ENCODE measurements around the gene MOCOS.

The MOCOS gene

DNA sequence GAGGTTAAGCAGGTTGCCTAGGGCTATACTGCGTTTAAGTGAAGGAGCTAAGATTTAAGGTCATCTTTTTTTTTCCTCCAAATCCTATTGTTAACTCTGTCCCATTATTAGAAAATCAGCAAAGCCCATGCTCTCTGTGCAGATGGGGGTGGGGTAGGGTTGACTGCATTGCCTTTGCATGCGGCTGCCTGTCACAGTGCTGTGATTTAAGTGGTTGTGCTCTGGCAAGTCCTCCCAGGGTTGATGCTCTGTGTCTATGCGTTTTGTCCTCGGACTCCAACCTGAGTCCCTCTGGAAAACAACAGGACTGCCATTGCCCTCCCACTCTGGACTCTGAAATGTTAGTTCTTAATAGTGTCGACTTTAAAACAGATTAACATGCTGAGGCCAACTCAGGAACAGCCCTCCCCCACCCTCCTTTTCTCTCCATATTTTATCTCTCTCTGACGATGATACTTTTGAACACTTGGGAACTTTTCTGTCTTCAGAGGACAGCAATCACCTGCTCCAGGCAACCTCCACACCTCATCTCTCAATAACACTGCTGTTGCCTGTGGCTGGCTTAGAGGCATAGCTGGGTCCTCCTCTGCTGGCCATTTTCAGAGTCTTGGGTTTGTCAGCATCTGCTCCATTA lies 116.0 kb downstream of the MOCOS start:
- TF ChIP-seq, protein P1, sequence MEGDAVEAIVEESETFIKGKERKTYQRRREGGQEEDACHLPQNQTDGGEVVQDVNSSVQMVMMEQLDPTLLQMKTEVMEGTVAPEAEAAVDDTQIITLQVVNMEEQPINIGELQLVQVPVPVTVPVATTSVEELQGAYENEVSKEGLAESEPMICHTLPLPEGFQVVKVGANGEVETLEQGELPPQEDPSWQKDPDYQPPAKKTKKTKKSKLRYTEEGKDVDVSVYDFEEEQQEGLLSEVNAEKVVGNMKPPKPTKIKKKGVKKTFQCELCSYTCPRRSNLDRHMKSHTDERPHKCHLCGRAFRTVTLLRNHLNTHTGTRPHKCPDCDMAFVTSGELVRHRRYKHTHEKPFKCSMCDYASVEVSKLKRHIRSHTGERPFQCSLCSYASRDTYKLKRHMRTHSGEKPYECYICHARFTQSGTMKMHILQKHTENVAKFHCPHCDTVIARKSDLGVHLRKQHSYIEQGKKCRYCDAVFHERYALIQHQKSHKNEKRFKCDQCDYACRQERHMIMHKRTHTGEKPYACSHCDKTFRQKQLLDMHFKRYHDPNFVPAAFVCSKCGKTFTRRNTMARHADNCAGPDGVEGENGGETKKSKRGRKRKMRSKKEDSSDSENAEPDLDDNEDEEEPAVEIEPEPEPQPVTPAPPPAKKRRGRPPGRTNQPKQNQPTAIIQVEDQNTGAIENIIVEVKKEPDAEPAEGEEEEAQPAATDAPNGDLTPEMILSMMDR (IDR thresholded peaks at IDR 0.05), result no peak

DNA sequence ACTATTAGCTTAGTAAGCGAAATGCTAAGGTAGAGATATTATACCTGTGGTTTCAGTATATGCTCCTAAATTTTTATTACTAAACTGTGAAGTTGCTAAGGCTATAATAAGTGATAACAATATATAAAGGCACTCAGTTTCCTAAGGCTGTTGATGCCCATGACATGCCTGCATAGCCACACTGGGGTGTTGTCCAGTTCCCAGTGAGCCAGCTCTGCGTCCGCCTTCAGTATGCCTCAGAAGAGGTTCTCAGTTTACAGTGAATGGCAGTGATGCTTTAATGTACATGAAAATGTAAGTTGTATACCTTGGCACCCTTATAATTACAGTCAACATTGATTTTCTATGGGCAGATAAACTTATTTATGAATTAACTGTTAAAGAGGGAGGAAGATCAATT lies 117.4 kb downstream of the MOCOS start:
- TF ChIP-seq, protein P1 (IDR thresholded peaks at IDR 0.05), result no peak

DNA sequence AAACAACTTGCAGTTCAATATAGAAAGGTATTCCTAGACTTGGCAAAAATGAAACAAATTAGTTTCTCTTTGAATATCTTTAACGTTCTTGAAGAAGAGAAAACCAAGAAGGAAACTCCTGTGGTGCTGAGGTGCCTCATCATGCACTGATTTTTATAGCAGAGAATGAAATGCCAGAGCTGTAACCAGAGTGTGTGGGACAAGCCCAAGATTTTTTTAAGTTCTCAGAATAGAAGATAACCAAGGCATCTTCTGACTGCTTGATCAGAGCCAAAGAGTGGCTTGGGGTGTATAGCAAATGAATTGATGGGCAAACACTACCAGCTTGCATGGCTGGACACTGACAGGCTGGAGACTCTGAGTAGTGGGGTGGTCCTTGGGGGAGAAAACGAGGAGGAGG lies 118.1 kb downstream of the MOCOS start:
- TF ChIP-seq, protein P1 (IDR thresholded peaks at IDR 0.05), result no peak

DNA sequence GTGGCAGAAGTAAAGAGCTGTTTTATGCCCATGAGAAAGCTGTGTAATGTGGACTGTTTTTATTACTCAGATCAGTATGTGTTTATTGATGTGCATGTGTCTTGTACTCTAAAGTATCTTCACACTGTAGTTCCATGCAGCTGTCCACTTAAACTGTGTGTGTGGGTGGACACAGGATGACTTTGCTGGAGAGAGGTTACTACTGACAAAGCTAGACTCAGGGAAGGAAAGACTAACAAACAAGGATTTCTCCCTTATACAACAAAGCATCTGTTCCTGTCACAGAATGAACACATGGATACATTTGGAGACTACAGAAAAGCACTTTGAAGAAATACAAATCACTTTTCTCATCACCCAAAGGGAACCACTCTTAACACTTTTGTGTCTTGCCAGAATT lies 120.2 kb downstream of the MOCOS start:
- TF ChIP-seq, protein P1 (IDR thresholded peaks at IDR 0.05), result no peak

DNA sequence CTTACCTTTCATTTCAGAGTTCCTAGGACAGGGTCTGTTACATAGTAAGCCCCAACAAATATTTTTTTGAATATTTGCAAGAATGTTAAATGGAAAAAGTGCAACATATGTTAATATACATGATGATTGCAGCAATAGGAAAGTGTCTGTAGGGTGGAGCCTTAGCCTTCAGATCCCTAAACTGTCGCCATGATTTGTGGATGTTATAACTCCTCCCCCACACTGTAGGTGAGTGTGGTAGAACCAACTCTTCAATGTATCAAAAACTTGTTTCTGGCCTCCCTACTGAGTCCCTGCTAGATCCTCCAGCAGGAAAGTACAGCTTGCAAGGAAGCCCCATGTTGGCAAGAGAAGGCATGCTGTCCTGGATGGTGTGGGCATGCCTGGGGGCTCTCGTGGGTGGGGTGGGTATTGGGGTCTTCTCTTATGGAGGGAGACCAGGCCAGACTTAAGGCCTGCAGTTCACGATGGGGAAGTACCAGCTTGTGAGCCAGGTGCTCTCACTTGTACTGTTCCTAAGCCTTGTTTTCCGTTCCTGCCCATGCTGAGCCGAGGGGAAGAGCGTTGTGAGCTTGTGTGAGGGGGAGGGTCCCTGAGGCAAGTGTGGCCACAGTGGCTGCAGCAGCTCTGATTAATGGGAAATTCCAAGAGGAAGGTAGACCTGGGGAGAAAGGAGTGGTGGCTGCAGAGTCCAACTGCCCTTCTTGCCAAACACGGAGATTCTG lies 121.6 kb downstream of the MOCOS start:
- TF ChIP-seq, protein P1 (IDR thresholded peaks at IDR 0.05), result no peak

DNA sequence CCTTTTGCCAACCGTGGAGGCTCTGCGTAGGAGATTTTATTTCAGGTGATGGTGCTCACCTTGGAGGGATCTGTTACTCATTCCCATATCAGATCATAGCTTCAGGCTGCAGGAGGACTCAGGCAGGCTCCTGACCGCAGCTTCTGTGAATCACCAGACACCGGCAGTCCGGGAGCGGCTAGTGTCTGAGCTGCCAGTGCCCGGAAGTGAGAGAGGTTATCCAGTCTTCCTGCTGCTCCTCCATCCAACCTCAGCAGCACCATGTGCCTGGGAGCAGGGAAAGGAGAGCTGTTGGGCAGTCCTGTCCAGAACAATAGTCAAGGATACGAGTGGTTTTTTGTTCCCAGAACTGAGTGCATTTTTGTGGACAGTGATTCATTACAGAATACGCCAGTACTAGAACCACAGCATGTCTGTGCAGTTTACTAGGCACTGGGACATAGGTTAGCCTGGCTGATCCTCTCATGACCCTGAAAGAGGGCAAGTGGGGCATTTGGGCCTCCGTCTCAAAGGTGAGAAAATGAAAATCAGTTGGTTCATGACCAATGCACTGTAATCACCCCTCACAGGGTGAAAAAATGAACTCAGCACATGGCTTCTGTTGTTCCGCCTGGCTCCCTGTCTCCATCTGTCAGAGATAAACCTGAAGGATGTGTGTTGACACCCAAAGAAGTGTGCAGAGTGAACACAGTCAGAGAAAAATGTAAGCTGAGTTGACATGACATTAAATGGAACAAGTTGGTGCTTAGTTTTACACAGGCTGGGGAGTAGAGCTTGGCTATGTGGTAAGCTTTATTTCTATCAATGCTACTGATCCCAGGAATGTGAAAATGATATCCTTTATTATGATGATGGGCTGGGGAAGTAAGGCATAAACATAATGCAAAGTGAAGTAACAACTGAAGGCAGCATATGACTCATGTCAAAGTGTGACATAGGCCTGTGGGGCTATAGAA lies 122.4 kb downstream of the MOCOS start:
- TF ChIP-seq, protein P1 (IDR thresholded peaks at IDR 0.05), result no peak

DNA sequence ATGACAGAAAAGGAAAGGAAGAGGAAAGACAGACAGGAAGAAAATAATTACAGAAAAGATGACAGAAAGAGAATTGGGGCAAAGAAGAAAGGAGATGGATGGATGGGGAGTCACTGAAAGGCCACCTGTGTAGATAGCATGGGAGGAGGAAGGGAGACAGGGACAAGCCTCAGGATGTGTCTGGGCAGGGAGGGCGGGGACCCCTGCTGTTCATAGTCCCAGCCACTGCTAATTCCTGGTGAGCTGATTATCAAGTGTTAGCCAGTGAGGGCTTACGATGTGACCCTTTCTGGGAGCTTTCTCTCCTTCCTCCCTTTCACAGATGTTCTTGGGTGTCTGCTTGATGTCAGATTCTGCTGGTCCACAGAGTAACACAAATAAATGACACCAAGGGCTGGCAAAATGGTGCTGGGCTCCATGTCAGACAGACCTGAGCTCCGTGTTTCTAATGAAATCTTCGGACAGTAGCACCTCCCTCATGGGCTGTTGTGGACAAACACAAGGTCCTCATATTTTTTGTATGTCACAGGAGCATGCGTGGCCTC lies 123.8 kb downstream of the MOCOS start:
- TF ChIP-seq, protein P1 (IDR thresholded peaks at IDR 0.05), result no peak
